HEK293 (cell line): Measurements from ENCODE around the gene ZNF19.

Experiments
- CTCF ChIA-PET: fragments of 350-600 bp; formaldehyde crosslinking; extraction: SDS; loops from one replicate; lab custom pipeline; 2021; ENCODE audit warnings: antibody characterized with exemption; lab: Yijun Ruan, JAX
- POLR2A ChIA-PET: fragments of 300-600 bp; formaldehyde crosslinking; extraction: SDS; loops from one replicate; lab custom pipeline; 2020; ENCODE audit warnings: antibody characterized with exemption, inconsistent platforms; lab: Yijun Ruan, JAX
- H3K27ac ChIP-seq: fragments of 200-500 bp; sonication (Bioruptor generic); 2 replicates; pipeline ENCODE4 v1.5.1; 2014; ENCODE audit warnings: low read depth, low read length, control low read depth, inconsistent platforms; ENCODE audit errors: extremely low read depth
- H3K36me3 ChIP-seq, 2 experiments: fragments of 200-500 bp in 1 of 2; sonication (Bioruptor generic) in 1 of 2; 1 replicate in 1 of 2; 2 replicates in 1 of 2; pipeline ENCODE4 v1.5.1; 2014 to 2017; ENCODE audit warnings: inconsistent platforms in 2 of 2, low read length in 2 of 2; ENCODE audit not compliant: control insufficient read depth in 2 of 2, insufficient read depth in 1 of 2
- H3K4me1 ChIP-seq: fragments of 200-500 bp; sonication (Bioruptor generic); 2 replicates; pipeline ENCODE4 v1.5.1; 2014; ENCODE audit warnings: mild to moderate bottlenecking, low read length, inconsistent platforms; ENCODE audit not compliant: control insufficient read depth, insufficient read depth
- H3K4me3 ChIP-seq: 2 replicates; pipeline ENCODE4 v1.5.1; 2011; ENCODE audit warnings: low read depth, mild to moderate bottlenecking, control low read depth, low read length, moderate library complexity
- H3K9me3 ChIP-seq: fragments of 200-500 bp; sonication (Bioruptor generic); 2 replicates; pipeline ENCODE4 v1.5.1; 2014; ENCODE audit warnings: low read depth, low read length, inconsistent platforms; ENCODE audit not compliant: control insufficient read depth, insufficient read depth
- OSR2 ChIP-seq: fragments of 450-650 bp; formaldehyde crosslinking; IDR thresholded peaks from 2 replicates; pipeline ENCODE4 v1.5.1; 2016; ENCODE audit warnings: missing biosample characterization, missing genetic modification characterization
- OVOL3 ChIP-seq: fragments of 450-650 bp; formaldehyde crosslinking; IDR thresholded peaks from 2 replicates; pipeline ENCODE4 v1.5.1; 2016; ENCODE audit warnings: missing biosample characterization, missing genetic modification characterization
- ZBTB48 ChIP-seq: fragments of 450-650 bp; formaldehyde crosslinking; IDR thresholded peaks from 2 replicates; pipeline ENCODE4 v1.5.1; 2016; ENCODE audit warnings: missing biosample characterization, missing genetic modification characterization
- ZNF140 ChIP-seq: fragments of 450-650 bp; formaldehyde crosslinking; IDR thresholded peaks from 2 replicates; pipeline ENCODE4 v1.5.1; 2016; ENCODE audit warnings: missing biosample characterization, missing genetic modification characterization
- ZNF148 ChIP-seq: fragments of 450-650 bp; formaldehyde crosslinking; IDR thresholded peaks from 2 replicates; pipeline ENCODE4 v1.5.0; 2017; ENCODE audit warnings: missing biosample characterization, missing genetic modification characterization, borderline replicate concordance
- ZNF223 ChIP-seq: fragments of 450-650 bp; formaldehyde crosslinking; IDR thresholded peaks from 2 replicates; pipeline ENCODE4 v1.5.1; 2016; ENCODE audit warnings: missing biosample characterization, missing genetic modification characterization
- ZNF26 ChIP-seq: fragments of 450-650 bp; formaldehyde crosslinking; IDR thresholded peaks from 2 replicates; pipeline ENCODE4 v1.5.1; 2016; ENCODE audit warnings: missing biosample characterization, missing genetic modification characterization
- ZNF311 ChIP-seq: fragments of 450-650 bp; formaldehyde crosslinking; IDR thresholded peaks from 2 replicates; pipeline ENCODE4 v1.5.1; 2017; ENCODE audit warnings: missing biosample characterization, missing genetic modification characterization, borderline replicate concordance
- ZNF610 ChIP-seq: fragments of 450-650 bp; formaldehyde crosslinking; IDR thresholded peaks from 2 replicates; pipeline ENCODE4 v1.5.1; 2016; ENCODE audit warnings: missing biosample characterization, missing genetic modification characterization, borderline replicate concordance
- ZNF639 ChIP-seq: fragments of 450-650 bp; formaldehyde crosslinking; IDR thresholded peaks from 2 replicates; pipeline ENCODE4 v1.5.1; 2016; ENCODE audit warnings: missing biosample characterization, missing genetic modification characterization
- ZNF670 ChIP-seq: fragments of 450-650 bp; formaldehyde crosslinking; IDR thresholded peaks from 2 replicates; pipeline ENCODE4 v1.5.1; 2016; ENCODE audit warnings: missing biosample characterization, missing genetic modification characterization, low read depth
- ZNF701 ChIP-seq: fragments of 450-650 bp; formaldehyde crosslinking; IDR thresholded peaks from 2 replicates; pipeline ENCODE4 v1.5.1; 2016; ENCODE audit warnings: missing biosample characterization, missing genetic modification characterization
- ZNF768 ChIP-seq: fragments of 450-650 bp; formaldehyde crosslinking; IDR thresholded peaks from 2 replicates; pipeline ENCODE4 v1.5.1; 2018; ENCODE audit warnings: missing biosample characterization, mild to moderate bottlenecking, missing genetic modification characterization
- ZNF843 ChIP-seq: fragments of 450-650 bp; formaldehyde crosslinking; IDR thresholded peaks from 2 replicates; pipeline ENCODE4 v1.5.1; 2016; ENCODE audit warnings: missing biosample characterization, missing genetic modification characterization
- TF ChIP-seq, protein P1 (sequence below): sonication (generic); formaldehyde crosslinking; IDR thresholded peaks from 2 replicates; pipeline ENCODE4 v1.8.1; 2022; ENCODE audit warnings: mild to moderate bottlenecking, moderate library complexity, missing genetic modification reagents
- TF ChIP-seq, protein P2 (sequence below): fragments of 450-650 bp; formaldehyde crosslinking; IDR thresholded peaks from 2 replicates; pipeline ENCODE4 v1.5.1; 2017; ENCODE audit warnings: missing biosample characterization, missing genetic modification characterization

Gene ZNF19

GRCh38 chr16:71441348-71442050 is 47.6 kb downstream of the ZNF19 start:
- CTCF ChIA-PET = no interaction called here
- TF ChIP-seq ZNF670 (no peak), ZNF768 (tag by site-specific recombination) (no peak), ZNF311 (tag by site-specific recombination) (no peak)
- POLR2A ChIA-PET = no interaction called here
- no peaks in the 10 kb centered on the region for H3K36me3 ChIP-seq
- no peak overlapping the region for H3K27ac ChIP-seq
- H3K4me3 ChIP-seq = no peak overlapping the region
- H3K9me3 ChIP-seq = no peaks in the 10 kb centered on the region
- H3K4me1 ChIP-seq = no peaks in the 10 kb centered on the region

DNA sequence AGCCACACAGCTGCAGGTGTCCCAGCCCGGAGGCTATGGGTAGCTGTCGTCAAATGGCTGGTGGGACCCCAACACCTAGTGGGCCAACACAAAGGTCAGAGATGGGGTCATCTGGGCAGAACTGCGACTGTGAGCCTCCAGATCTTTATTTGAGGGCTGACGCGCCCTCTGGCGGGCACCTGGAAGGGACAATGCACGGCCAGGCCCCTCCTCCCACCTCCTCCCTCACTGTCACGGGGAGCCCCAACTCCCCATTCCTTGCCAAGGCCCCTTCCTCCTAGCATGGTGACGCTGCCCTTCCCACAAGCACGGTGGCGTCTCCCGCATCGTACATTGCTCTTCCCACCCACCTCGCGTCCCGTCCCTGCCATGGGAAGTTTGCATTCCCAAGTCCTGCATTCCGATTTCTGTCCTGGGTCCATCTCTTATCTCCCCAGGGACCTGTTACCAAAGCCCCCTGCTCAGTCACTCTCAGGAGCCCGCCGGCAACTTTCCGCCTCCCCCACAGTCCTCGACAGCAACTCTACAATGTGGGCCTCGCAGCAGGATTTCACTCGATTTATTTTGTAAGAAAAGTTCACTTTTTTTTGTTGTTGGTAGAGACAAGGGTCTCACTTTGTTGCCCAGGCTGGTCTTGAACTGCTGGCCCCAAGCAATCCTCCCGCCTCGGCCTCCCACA is 48.3 kb downstream of the ZNF19 start:
- TF ChIP-seq ZBTB48 (tag by site-specific recombination) = no peak
- TF ChIP-seq ZNF140 (tag by site-specific recombination) = no peak
- TF ChIP-seq ZNF843 (tag by site-specific recombination) = no peak
- TF ChIP-seq ZNF610 (tag by site-specific recombination) = no peak
- TF ChIP-seq, protein P1, sequence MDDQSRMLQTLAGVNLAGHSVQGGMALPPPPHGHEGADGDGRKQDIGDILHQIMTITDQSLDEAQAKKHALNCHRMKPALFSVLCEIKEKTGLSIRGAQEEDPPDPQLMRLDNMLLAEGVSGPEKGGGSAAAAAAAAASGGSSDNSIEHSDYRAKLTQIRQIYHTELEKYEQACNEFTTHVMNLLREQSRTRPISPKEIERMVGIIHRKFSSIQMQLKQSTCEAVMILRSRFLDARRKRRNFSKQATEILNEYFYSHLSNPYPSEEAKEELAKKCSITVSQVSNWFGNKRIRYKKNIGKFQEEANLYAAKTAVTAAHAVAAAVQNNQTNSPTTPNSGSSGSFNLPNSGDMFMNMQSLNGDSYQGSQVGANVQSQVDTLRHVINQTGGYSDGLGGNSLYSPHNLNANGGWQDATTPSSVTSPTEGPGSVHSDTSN (CRISPR knock-in tag) = no peak
- no peak for TF ChIP-seq ZNF26 (tag by site-specific recombination)
- no peak for TF ChIP-seq ZNF223 (tag by site-specific recombination)
- no peak for TF ChIP-seq ZNF639
- TF ChIP-seq, protein P2, sequence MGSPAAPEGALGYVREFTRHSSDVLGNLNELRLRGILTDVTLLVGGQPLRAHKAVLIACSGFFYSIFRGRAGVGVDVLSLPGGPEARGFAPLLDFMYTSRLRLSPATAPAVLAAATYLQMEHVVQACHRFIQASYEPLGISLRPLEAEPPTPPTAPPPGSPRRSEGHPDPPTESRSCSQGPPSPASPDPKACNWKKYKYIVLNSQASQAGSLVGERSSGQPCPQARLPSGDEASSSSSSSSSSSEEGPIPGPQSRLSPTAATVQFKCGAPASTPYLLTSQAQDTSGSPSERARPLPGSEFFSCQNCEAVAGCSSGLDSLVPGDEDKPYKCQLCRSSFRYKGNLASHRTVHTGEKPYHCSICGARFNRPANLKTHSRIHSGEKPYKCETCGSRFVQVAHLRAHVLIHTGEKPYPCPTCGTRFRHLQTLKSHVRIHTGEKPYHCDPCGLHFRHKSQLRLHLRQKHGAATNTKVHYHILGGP (tag by site-specific recombination) = no peak
- no peak for TF ChIP-seq OVOL3
- no peak for TF ChIP-seq ZNF670
- no peak for TF ChIP-seq ZNF148 (tag by site-specific recombination)
- no peak for TF ChIP-seq OSR2 (tag by site-specific recombination)
- TF ChIP-seq ZNF701 = no peak
- Histone ChIP-seq H3K4me3 (no peak overlapping the region), H3K9me3 (no peaks in the 10 kb centered on the region), H3K36me3 (no peaks in the 10 kb centered on the region), H3K27ac (no peak overlapping the region), H3K4me1 (no peaks in the 10 kb centered on the region)
- CTCF ChIA-PET = interaction anchor here (0.7 kb wide), 3 partner anchors 18 to 170 kb away, joined by 3 to 4 read pairs (median 3); no protein-coding TSS in a partner anchor
- POLR2A ChIA-PET = no interaction called here
